Hematopoietic multipotent progenitor cell treated with erythropoietin and hydrocortisone succinate and interleukin-3 and kit ligand, for 6 days (in vitro differentiated cells): ENCODE results near the gene CCDC167.

Experiments
- DNase-seq: peaks from one replicate; pipeline ENCODE4 v3.0.0-alpha.2; 2015

The CCDC167 gene

DNA sequence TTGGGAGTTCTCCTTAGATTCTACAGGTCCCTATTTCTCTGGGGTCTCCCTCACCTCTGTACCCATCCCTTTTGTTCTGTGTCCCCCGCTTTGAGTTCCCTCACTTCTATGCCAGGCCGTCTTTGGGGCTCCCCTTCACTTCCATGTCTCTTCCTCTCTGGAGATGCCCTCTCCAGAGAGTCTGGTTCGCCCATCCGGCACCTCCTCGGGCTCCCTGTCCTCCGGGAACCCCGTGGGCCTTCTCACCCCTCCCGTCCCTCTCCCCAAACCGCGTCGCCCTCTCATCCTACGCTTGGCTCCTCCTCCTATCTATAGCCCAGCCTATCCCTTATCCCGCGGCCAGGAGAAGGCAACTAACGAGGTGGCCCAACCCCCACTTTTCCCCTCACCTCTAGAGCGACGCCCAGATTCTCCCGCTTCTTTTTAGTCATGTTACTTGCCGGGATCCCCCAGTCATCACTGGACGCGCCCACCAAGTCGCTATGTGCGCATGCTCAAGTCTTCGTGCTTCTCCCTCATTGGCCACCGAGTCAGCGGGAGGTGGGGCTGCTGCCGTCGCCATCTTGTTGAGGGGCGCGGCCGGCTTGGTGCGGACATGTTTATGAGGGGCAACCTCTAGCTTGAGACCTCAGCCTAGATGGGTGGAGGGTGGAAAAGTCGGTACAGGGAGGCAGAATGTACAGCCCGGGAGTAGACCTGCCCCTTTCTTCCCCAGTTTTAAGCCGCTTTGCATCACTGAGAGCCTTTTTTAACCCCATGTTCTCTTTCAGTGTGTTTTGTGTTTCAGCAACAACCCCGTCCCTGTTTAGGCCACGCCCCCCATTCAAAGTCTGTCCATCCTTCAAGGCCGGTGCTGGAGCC is at the start of gene CCDC167:
Gene CCDC167 (minus strand): TSS at position 461 of the 861 bp plus-strand sequence. CDS start 30 bp downstream, at position 431.
- peak; percentile 99 for DNase-seq

- no peak for DNase-seq
Measured at GRCh38 chr6:37549154-37549553, 49.5 kb upstream of the CCDC167 start.

GRCh38 chr6:37548067-37548674 is 48.5 kb upstream of the CCDC167 start:
- no peak for DNase-seq

DNA sequence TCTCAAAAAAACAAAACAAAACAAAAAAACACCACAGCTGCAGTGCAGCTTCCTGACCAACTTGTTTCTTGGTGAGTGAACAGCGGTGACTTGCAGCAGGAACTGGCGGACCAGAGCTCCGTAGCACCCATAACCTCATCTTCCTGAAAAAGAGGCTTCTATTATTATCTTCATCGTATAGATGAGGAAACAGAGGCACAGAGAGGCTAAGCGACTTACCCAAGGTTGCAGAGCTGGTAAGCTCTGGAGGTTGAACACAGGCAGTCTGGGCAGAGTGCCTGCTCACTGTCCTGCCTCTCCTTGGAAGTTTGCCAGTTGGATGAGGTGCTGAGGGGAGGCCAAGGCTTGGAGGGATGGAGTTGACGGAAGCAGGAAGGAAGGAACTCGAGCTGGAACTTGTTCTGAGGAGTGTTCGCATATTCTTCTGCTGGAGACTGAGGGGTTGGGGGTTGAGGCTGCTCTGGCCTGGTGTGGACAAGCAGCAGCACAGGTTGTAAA is 47.9 kb upstream of the CCDC167 start:
- DNase-seq: peak; percentile 24

DNA sequence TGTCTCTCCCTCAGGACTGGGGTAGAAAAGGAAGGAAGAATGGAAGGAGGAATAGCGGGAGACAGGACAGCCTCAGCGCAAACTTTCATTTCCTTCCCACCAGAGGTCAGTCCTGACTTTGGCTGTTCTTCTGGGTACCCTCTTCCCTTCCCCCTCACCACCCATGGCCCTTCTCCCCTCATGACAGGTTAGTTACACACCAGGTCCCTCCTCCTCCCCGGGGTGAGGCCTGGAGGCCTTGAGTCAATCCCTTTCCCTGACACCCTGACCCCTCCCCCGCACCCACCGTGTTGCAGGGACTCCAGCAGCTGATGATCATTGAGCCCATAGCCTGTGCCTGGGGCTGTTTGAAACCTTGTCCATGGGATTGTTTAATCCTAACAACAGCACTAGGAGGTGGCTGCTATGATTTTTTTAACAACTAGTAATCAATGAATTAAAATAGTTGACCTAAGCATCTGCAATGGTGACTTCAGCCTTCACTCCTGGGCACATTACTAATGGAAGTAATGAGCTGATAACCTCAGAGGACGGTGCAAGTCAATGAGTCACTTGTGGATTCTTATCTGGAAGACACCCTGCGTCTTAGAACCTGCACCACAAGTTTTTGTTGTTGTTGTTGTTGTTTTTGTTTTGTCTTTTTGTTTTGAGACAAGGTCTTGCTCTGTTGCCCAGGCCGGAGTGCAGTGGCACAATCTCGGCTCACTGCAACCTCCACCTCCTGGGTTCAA is 46.6 kb upstream of the CCDC167 start:
- DNase-seq: no peak

DNA sequence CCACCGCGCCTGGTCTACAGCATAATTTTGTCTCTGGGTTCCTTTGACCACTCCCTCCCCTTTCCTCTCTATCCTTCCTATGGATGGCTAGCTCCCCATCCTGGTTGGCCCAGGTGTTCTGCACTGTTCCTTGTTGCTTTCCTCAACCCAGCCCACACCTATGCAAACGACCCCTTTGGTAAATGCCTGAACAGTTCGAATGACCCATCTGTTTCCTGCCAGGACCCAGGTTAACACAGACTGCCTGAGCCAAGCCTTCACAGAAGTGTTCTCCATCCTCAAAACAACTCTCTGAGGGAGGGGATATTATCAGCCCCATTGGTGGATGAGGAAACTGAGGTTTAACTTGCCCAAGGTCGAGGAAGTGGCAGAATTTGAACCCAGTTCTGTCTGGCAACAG is 44.8 kb upstream of the CCDC167 start:
- DNase-seq: no peak

DNA sequence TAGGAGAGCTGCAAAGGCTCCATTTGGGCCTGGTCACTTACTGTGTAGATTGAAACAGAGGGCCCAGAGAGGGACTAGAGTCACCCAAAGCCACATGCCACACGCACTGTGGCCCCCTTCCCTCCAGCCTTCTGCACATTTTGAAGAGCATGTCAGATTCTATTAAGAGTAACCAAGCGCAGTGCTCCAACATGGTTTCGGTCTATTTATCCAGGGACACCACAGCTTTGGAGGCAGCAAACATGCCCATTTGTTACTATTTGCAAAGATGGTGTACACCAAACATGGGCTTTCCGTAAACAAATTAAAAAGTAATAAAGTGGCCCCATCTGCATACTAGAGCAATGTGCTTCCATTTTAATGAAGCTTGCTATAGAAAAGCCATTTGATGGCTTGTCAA is 43.7 kb upstream of the CCDC167 start:
- DNase-seq: no peak

- DNase-seq: no peak
Measured at GRCh38 chr6:37541346-37541745, 41.7 kb upstream of the CCDC167 start.

- DNase-seq: no peak
Measured at GRCh38 chr6:37540390-37540789, 40.7 kb upstream of the CCDC167 start.

DNA sequence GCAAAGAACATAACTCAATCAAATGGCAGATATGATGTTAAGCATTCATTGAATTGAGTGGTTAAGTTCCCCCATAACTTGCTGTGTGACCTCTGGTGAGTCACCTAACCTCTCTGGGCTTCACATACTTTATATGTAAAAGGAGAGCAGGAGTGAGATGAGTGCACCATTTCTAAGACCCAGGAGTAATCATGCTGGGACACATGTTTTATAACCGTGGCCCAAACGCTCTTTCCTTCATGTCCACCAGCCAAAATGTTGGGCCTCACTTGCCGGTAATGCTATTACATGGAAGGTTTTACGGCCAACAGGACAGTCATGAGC is 40.3 kb upstream of the CCDC167 start:
- DNase-seq: no peak

DNA sequence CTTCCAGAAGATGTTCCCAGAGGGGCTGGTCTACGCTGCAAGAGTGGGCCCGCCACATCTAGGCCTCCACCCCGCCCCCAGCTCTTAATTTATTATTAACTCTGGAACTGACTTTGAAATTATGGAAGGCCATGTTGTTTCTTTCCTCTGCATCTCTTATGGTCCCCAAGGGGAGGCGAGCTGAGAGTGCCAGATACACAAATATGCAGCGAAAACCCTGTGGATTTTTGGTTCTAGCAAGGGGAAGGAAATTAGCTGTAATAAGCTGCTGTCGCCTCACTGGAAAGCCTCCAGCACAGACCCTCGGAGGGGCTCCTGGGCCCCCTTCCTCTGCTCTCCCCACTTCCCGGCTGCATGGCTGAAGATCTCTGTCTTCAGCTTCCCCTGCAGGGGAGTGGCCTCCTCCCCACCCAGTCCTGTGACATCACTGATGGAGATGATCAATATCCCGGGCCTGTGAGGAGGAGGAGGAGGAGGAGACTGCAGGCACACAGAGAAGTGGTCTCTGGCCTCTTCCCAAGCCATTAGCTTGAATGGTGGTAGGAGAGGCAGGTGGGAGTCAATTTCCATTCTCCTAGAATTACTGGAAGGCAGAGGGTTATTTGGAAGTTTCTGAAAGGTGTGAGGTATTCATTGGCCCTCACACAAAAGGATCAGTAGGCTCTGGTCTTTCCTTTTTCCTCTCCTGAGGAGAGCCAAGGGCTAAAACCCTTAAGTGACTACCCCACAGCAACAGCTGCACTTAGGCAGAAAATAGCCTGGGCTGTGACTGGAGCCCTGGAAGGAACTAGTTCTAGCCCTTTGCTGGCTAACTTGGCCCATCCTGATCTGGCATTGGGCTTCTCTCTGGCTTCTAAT is 39.7 kb upstream of the CCDC167 start:
- no peak for DNase-seq

- peak; percentile 44 for DNase-seq
Measured at GRCh38 chr6:37538107-37538506, 38.4 kb upstream of the CCDC167 start.

- no peak for DNase-seq
Measured at GRCh38 chr6:37537548-37537947, 37.9 kb upstream of the CCDC167 start.

- DNase-seq: no peak
Measured at GRCh38 chr6:37536491-37537190, 36.9 kb upstream of the CCDC167 start.

GRCh38 chr6:37535759-37536490 is 36.2 kb upstream of the CCDC167 start:
- peak; percentile 57 for DNase-seq

DNA sequence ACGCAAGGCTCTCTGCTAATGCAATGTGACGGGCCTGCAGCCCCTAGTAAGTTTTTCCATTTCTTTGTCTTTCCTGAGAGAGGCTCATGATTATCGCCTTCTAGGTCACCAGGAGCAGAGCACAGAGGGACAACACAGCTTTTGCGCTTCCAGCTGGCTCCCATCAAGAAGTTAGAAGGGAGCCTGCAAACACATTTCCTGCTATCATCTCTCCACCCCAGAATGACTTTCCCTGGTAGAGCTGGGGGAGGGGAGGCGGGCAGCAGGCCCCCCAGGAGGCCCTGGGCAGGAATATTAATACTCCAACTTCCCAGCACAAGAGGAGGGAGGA is 35.7 kb upstream of the CCDC167 start:
- no peak for DNase-seq

DNA sequence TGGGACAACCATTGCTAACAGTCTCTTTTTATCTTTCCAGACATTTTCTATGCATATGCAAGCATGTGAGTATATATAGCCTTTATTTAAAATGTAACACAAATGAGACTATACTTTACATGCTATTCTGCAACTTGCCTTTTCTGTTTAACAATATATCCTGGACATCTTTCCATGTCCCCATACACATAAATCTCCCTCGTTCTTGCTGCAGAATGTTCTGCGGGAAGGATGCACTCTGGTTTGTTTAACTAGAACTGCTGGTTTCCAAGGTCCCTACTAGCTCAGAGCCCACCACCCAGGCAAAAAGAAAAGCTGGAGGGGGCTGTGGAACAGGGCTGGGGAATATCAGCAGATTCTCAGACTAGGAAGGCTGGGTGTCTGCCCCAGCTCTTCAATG is 35.2 kb upstream of the CCDC167 start:
- no peak for DNase-seq

DNA sequence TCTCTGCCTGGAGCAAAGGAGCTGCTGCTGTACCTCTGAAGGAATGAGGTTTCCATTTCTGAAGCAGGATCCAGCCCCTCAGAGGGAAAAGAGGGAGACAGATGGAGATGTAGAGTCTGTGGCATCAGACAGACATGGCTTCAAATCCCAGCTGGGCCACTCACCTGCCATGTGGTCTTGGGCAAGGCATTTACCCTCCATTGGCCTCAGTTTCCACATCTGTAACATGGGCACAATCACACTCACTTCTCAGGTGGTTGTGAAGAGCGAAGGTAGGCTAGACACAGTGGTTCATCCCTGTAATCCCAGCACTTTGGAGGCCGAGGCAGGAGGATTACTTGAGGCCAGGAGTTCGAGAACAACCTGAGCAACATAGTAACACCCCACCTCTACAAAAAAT is 32.4 kb upstream of the CCDC167 start:
- no peak for DNase-seq

GRCh38 chr6:37531437-37532036 is 31.8 kb upstream of the CCDC167 start:
- no peak for DNase-seq

DNA sequence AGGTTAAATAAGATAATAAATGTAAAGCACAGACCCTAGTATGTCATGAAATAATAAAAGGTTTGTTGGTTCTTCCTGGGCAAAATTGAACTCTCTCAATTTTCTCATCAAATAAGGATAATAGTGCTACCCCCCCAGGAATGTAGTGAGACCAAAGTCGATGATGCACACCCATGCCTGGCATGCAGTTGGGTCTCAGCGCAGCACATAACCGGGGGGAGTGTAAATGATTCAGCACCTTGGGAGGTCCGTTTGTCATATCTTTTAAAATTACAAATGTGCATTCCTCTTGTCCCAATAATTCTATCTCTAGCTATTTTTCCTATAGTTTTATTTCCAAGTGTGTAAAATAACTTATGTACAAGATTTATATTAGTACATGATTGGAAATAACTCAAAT is 31.3 kb upstream of the CCDC167 start:
- DNase-seq: no peak

DNA sequence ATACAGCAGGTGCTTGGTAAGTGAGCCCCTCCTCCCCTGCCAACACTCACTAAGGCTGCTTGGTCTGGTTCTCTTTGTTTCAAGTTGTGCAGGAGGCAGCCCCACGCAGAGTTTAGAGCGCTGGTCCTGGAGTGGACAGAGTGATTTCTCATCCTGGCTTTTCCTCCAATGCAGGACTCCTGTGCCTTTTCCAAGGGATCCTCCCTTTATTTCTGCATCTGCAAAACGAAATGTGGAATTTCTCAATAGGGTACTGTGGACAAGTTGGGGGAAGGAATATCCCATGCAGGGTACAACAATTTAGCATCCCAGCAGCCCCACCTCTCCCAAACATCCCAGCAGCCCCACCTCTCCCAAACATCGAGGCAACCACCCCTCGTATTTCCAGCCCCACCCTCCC is 30.6 kb upstream of the CCDC167 start:
- DNase-seq: no peak
